ENCODE measurements around the gene EEF2KMT. TPM values are rescaled to one million over a fixed set of nuclear protein-coding genes. Genes with fewer than 3 reads are reported as not detected.
"Not testable (repeated sequence)": the region's sequence is repeated elsewhere in the genome, so short reads cannot be mapped to it uniquely, and the experiment has no call there.

EEF2KMT gene
- total and polyA plus RNA-seq, 2 of the 4 experiments (the other 2 are of a cell fraction) = 14.1 to 19.0 TPM

- H2BK120ac ChIP-seq (ENCODE audit: low read depth, low read length); H3K4me3 ChIP-seq (ENCODE audit: insufficient read depth, low read depth, low read length); CTCF ChIA-PET; H2BK15ac ChIP-seq (ENCODE audit: low read depth, low read length); H2BK20ac ChIP-seq (ENCODE audit: low read depth, low read length); H3K9me1 ChIP-seq (ENCODE audit: insufficient read depth, low read length); BruUV-seq (replicated peaks); in situ Hi-C loops (cut with MboI; ENCODE audit: low sequenced_read_pairs); H3K27me3 ChIP-seq (ENCODE audit: control insufficient read depth, insufficient read depth, low read length); H2AK5ac ChIP-seq (ENCODE audit: low read depth, low read length); H3K79me1 ChIP-seq (ENCODE audit: low read depth in 1 of 2, low read length in 2 of 2); POLR2A ChIA-PET (ENCODE audit: unreplicated experiment); dilution Hi-C loops (cut with HindIII; ENCODE audit: low sequenced_read_pairs, unreplicated experiment); H3K36me3 ChIP-seq (ENCODE audit: control insufficient read depth, insufficient read depth, low read length); H4K20me1 ChIP-seq (ENCODE audit: insufficient read depth, low read length); H3K56ac ChIP-seq (ENCODE audit: extremely low read depth, insufficient read depth, low read length); H2AK9ac ChIP-seq (replicated peaks; ENCODE audit: low read depth, low read length, poor library complexity); H4K8ac ChIP-seq (ENCODE audit: low read depth in 2 of 2, low read length in 2 of 2); H4K91ac ChIP-seq (ENCODE audit: insufficient read depth, low read depth, low read length); intact Hi-C loops (cut with micrococcal nuclease); H3K4ac ChIP-seq (ENCODE audit: low read depth, low read length); H3K27ac ChIP-seq (ENCODE audit: insufficient read depth, low read length); ATAC-seq (ENCODE audit: low read depth); H2AFZ ChIP-seq (replicated peaks; ENCODE audit: low read length, poor library complexity); H3K9me3 ChIP-seq (ENCODE audit: control insufficient read depth, insufficient read depth, low read length); DNase-seq; H3K4me1 ChIP-seq (ENCODE audit: control insufficient read depth, insufficient read depth, low read length); H3K23ac ChIP-seq (ENCODE audit: low read depth, low read length); H4K5ac ChIP-seq (ENCODE audit: low read depth, low read length); H3K18ac ChIP-seq (ENCODE audit: low read depth, low read length); H3K14ac ChIP-seq (replicated peaks; ENCODE audit: low read depth, low read length); H2BK5ac ChIP-seq (ENCODE audit: low read depth, low read length, poor library complexity, severe bottlenecking); H3K4me2 ChIP-seq (ENCODE audit: low read depth, low read length); H3K9ac ChIP-seq (ENCODE audit: low read depth, low read length): not testable (repeated sequence)
- WGBS, 2 experiments (ENCODE audit: extremely low coverage in 2 of 2, insufficient read length in 1 of 2) = no CpG with 5 or more reads among the region's 5 CpGs
These were observed 7.4 kb upstream of the EEF2KMT start for GRCh38 chr16:5105039-5105438.

GRCh38 chr16:5103296-5104032 lies 5.9 kb upstream of the EEF2KMT start:
- H2BK120ac ChIP-seq (ENCODE audit: low read depth, low read length); ATAC-seq (ENCODE audit: low read depth); H3K4ac ChIP-seq (ENCODE audit: low read depth, low read length); H3K27ac ChIP-seq (ENCODE audit: insufficient read depth, low read length); H3K18ac ChIP-seq (ENCODE audit: low read depth, low read length); H4K20me1 ChIP-seq (ENCODE audit: insufficient read depth, low read length); H2AK5ac ChIP-seq (ENCODE audit: low read depth, low read length); H3K4me1 ChIP-seq (ENCODE audit: control insufficient read depth, insufficient read depth, low read length); H3K4me2 ChIP-seq (ENCODE audit: low read depth, low read length); H3K27me3 ChIP-seq (ENCODE audit: control insufficient read depth, insufficient read depth, low read length); H2BK20ac ChIP-seq (ENCODE audit: low read depth, low read length); H4K5ac ChIP-seq (ENCODE audit: low read depth, low read length); H3K79me1 ChIP-seq (ENCODE audit: low read depth in 1 of 2, low read length in 2 of 2); H2AFZ ChIP-seq (replicated peaks; ENCODE audit: low read length, poor library complexity); H2AK9ac ChIP-seq (replicated peaks; ENCODE audit: low read depth, low read length, poor library complexity); H3K14ac ChIP-seq (replicated peaks; ENCODE audit: low read depth, low read length); H3K4me3 ChIP-seq (ENCODE audit: insufficient read depth, low read depth, low read length); H2BK15ac ChIP-seq (ENCODE audit: low read depth, low read length); H2BK5ac ChIP-seq (ENCODE audit: low read depth, low read length, poor library complexity, severe bottlenecking); dilution Hi-C loops (cut with HindIII; ENCODE audit: low sequenced_read_pairs, unreplicated experiment); POLR2A ChIA-PET (ENCODE audit: unreplicated experiment); H3K9me3 ChIP-seq (ENCODE audit: control insufficient read depth, insufficient read depth, low read length); H3K36me3 ChIP-seq (ENCODE audit: control insufficient read depth, insufficient read depth, low read length); CTCF ChIA-PET; intact Hi-C loops (cut with micrococcal nuclease); in situ Hi-C loops (cut with MboI; ENCODE audit: low sequenced_read_pairs); DNase-seq; H4K8ac ChIP-seq (ENCODE audit: low read depth in 2 of 2, low read length in 2 of 2); H3K9me1 ChIP-seq (ENCODE audit: insufficient read depth, low read length); BruUV-seq (replicated peaks); H3K56ac ChIP-seq (ENCODE audit: extremely low read depth, insufficient read depth, low read length); H4K91ac ChIP-seq (ENCODE audit: insufficient read depth, low read depth, low read length); H3K9ac ChIP-seq (ENCODE audit: low read depth, low read length); H3K23ac ChIP-seq (ENCODE audit: low read depth, low read length): not testable (repeated sequence)
- 80% methylated on average over 1 of the region's 12 CpGs; no CpG with 5 or more reads in 1 of the 2 experiments for WGBS, 2 experiments (ENCODE audit: extremely low coverage in 2 of 2, insufficient read length in 1 of 2)
